Endothelial cell of umbilical vein (primary cell): ENCODE data around the gene LMLN.

Source experiments
- MYC ChIP-seq: IDR thresholded peaks from one replicate; pipeline ENCODE4 v1.6.1; 2011; ENCODE audit warnings: mild to moderate bottlenecking, low read depth, low read length
- POLR2A ChIP-seq: IDR thresholded peaks from 2 replicates; pipeline ENCODE4 v1.6.1; 2012; ENCODE audit warnings: low read depth, mild to moderate bottlenecking, control low read depth, low read length
- TF ChIP-seq, protein P1 (sequence below), 2 donors: IDR thresholded peaks; 1 replicate in 1 of 2; 2 replicates in 1 of 2; pipeline ENCODE4 v1.5.1; 2011; ENCODE audit warnings: low read length in 2 of 2, mild to moderate bottlenecking in 2 of 2, moderate library complexity in 2 of 2, control low read depth in 1 of 2, inconsistent platforms in 1 of 2, low read depth in 1 of 2; ENCODE audit not compliant: insufficient read depth in 1 of 2; ENCODE audit errors: extremely low read depth in 1 of 2

GRCh38 chr3:198030726-198031125 lies 70.7 kb downstream of the LMLN start:
- TF ChIP-seq, protein P1, sequence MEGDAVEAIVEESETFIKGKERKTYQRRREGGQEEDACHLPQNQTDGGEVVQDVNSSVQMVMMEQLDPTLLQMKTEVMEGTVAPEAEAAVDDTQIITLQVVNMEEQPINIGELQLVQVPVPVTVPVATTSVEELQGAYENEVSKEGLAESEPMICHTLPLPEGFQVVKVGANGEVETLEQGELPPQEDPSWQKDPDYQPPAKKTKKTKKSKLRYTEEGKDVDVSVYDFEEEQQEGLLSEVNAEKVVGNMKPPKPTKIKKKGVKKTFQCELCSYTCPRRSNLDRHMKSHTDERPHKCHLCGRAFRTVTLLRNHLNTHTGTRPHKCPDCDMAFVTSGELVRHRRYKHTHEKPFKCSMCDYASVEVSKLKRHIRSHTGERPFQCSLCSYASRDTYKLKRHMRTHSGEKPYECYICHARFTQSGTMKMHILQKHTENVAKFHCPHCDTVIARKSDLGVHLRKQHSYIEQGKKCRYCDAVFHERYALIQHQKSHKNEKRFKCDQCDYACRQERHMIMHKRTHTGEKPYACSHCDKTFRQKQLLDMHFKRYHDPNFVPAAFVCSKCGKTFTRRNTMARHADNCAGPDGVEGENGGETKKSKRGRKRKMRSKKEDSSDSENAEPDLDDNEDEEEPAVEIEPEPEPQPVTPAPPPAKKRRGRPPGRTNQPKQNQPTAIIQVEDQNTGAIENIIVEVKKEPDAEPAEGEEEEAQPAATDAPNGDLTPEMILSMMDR (IDR thresholded peaks at IDR 0.05; ENCODE audit: extremely low read depth in 1 of 2, insufficient read depth in 1 of 2, low read depth in 1 of 2, low read length in 2 of 2), result no peak
- TF ChIP-seq MYC (no peak), POLR2A (no peak)
